Motor neuron (in vitro differentiated cells): ENCODE data around the gene SYT2. TPM values are rescaled to one million over a fixed set of nuclear protein-coding genes. Genes with fewer than 3 reads are reported as not detected.

Experiments
- ATAC-seq, 8 experiments: fragments of 200-7000 bp; cut with Tn5 transposase; replicated peaks in 6 of 8; 2 replicates each; pipeline ENCODE4 v1.8.0; 2021; ENCODE audit warnings: mild to moderate bottlenecking in 8 of 8, moderate library complexity in 8 of 8
- H3K27ac ChIP-seq, 2 donors: fragments of 250-450 bp; sonication (Bioruptor Pico); 2 replicates each; pipeline ENCODE4 v1.9.0; 2021; ENCODE audit warnings: antibody characterized with exemption in 2 of 2, mild to moderate bottlenecking in 2 of 2, moderate library complexity in 1 of 2
- H3K4me1 ChIP-seq, 2 donors: fragments of 250-450 bp; sonication (Bioruptor Pico); replicated peaks in 1 of 2; 2 replicates each; pipeline ENCODE4 v1.6.1; 2021; ENCODE audit warnings: antibody characterized with exemption in 2 of 2, mild to moderate bottlenecking in 2 of 2, moderate library complexity in 1 of 2
- H3K4me3 ChIP-seq, 5 donors: fragments of 250-450 bp; sonication (Bioruptor Pico); 2 replicates each; pipeline ENCODE4 v1.9.0; 2021; ENCODE audit warnings: antibody characterized with exemption in 5 of 5, mild to moderate bottlenecking in 5 of 5, moderate library complexity in 4 of 5
- WGBS, 10 experiments: fragments of 450-650 bp; shearing (Covaris generic); methylation state at CpG; one replicate each; pipeline ENCODE4 v1.0.0; 2022; 5-methylcytosine and 5-hydroxymethylcytosine counted together
- in situ Hi-C, 9 experiments: fragments of 400-800 bp; cut with MboI; loops; one replicate each; pipeline ENCODE4 v1.15.0; 2021; ENCODE audit warnings: low sequenced_read_pairs in 9 of 9, low pct_unique_long_range_greater_than_20kb in 2 of 9; ENCODE audit not compliant: unreplicated experiment in 9 of 9
- total RNA-seq, 8 experiments: library from RNA; unstranded; fragments of 300-600 nt; gene quantifications; 2 replicates each; pipeline versions ENCODE4 v1.2.3 to v1.2.4, GENCODE V29; 2022

SYT2 gene
- total RNA-seq, 8 experiments from 2014 or later = 0.29 to 23.5 (median 5.5) TPM

GRCh38 chr1:202578565-202578964 lies 131.7 kb downstream of the SYT2 start:
- WGBS, 10 experiments = 14 to 80% (median 49%) methylated on average over 2 to 6 of the region's 6 CpGs; no CpG with 5 or more reads in 1 of the 10 experiments
- in situ Hi-C loops = loop anchor here in 2 of 9 experiments (25.0 kb wide), 2 partner anchors 91 to 241 kb away; partner anchors contain the start of genes PPP1R12B (in 1 of the 2) and UBE2T (in 1 of the 2)
- peak; percentile 10 to 68 (median 26) for ATAC-seq

GRCh38 chr1:202578001-202578504 lies 132.2 kb downstream of the SYT2 start:
- no peak overlapping the region for H3K4me3 ChIP-seq
- peak; percentile 9 to 82 (median 49) for ATAC-seq
- in situ Hi-C loops = loop anchor here in 2 of 9 experiments (25.0 kb wide), 2 partner anchors 91 to 241 kb away; partner anchors contain the start of genes PPP1R12B (in 1 of the 2) and UBE2T (in 1 of the 2)
- peaks cover 14 to 18% of the 10 kb centered on the region in 2 donors for H3K4me1 ChIP-seq
- no peak overlapping the region for H3K27ac ChIP-seq
- 0 to 48% (median 35%) methylated on average over 1 to 4 of the region's 4 CpGs for WGBS, 10 experiments

More at GRCh38 chr1:202578565-202578964, 131.7 kb downstream of the SYT2 start:
- Histone ChIP-seq H3K4me1 (peaks cover 14 to 18% of the 10 kb centered on the region in 2 donors), H3K27ac (no peak overlapping the region), H3K4me3 (no peak overlapping the region)

GRCh38 chr1:202577381-202577780 lies 132.9 kb downstream of the SYT2 start:
- in situ Hi-C loops = loop anchor here in 2 of 9 experiments (25.0 kb wide), 2 partner anchors 90 to 240 kb away; partner anchors contain the start of genes PPP1R12B (in 1 of the 2) and UBE2T (in 1 of the 2)
- Histone ChIP-seq H3K4me3 (no peak overlapping the region), H3K4me1 (peaks cover 14 to 18% of the 10 kb centered on the region in 2 donors), H3K27ac (no peak overlapping the region)
- ATAC-seq = no peak
- 4 to 71% (median 47%) methylated on average over 1 to 2 of the region's 2 CpGs for WGBS, 10 experiments

GRCh38 chr1:202576816-202577215 lies 133.4 kb downstream of the SYT2 start:
- WGBS, 10 experiments = 0 to 100% (median 78%) methylated on average over 1 of the region's 1 CpG; no CpG with 5 or more reads in 1 of the 10 experiments
- Histone ChIP-seq H3K4me3 (no peak overlapping the region), H3K4me1 (peaks cover 14 to 18% of the 10 kb centered on the region in 2 donors), H3K27ac (no peak overlapping the region)
- in situ Hi-C loops = loop anchor here in 2 of 9 experiments (25.0 kb wide), 2 partner anchors 90 to 240 kb away; partner anchors contain the start of genes PPP1R12B (in 1 of the 2) and UBE2T (in 1 of the 2)
- ATAC-seq = peak in 3 of 8 experiments; percentile 19 to 57 (median 26)

- ATAC-seq = peak in 4 of 8 experiments; percentile 23 to 54 (median 42)
- 13 to 100% (median 76%) methylated on average over 1 to 2 of the region's 2 CpGs; no CpG with 5 or more reads in 2 of the 10 experiments for WGBS, 10 experiments
- in situ Hi-C loops = loop anchor here in 2 of 9 experiments (25.0 kb wide), 2 partner anchors 89 to 239 kb away; partner anchors contain the start of genes PPP1R12B (in 1 of the 2) and UBE2T (in 1 of the 2)
- no peak overlapping the region for H3K27ac ChIP-seq
- no peak overlapping the region for H3K4me3 ChIP-seq
- peaks cover 14 to 18% of the 10 kb centered on the region in 2 donors for H3K4me1 ChIP-seq
Measured at GRCh38 chr1:202575918-202576653, 134.2 kb downstream of the SYT2 start.

- no peak overlapping the region for H3K27ac ChIP-seq
- H3K4me3 ChIP-seq = no peak overlapping the region
- WGBS, 10 experiments = 17 to 100% (median 89%) methylated on average over 1 of the region's 1 CpG; no CpG with 5 or more reads in 2 of the 10 experiments
- in situ Hi-C loops = no loop called here
- H3K4me1 ChIP-seq = peaks cover 6 to 30% of the 10 kb centered on the region in 2 donors
- no peak for ATAC-seq
Measured at GRCh38 chr1:202572867-202573266, 137.4 kb downstream of the SYT2 start.

GRCh38 chr1:202571719-202572339 lies 138.4 kb downstream of the SYT2 start:
- H3K4me3 ChIP-seq = no peak overlapping the region
- 0 to 72% (median 54%) methylated on average over 1 to 3 of the region's 3 CpGs; no CpG with 5 or more reads in 4 of the 10 experiments for WGBS, 10 experiments
- in situ Hi-C loops = no loop called here
- no peak for ATAC-seq
- peaks cover 11 to 36% of the 10 kb centered on the region in 2 donors for H3K4me1 ChIP-seq
- no peak overlapping the region for H3K27ac ChIP-seq

- no peak overlapping the region for H3K27ac ChIP-seq
- in situ Hi-C loops = no loop called here
- ATAC-seq = peak in 3 of 8 experiments; percentile 20 to 47 (median 26)
Measured at GRCh38 chr1:202569393-202570322, 140.6 kb downstream of the SYT2 start.

GRCh38 chr1:202568826-202569225 lies 141.4 kb downstream of the SYT2 start:
- in situ Hi-C loops = no loop called here
- Histone ChIP-seq H3K27ac (no peak overlapping the region), H3K4me1 (peaks cover 11 to 41% of the 10 kb centered on the region in 2 donors), H3K4me3 (no peak overlapping the region)
- peak in 1 of 8 experiments; percentile 40 for ATAC-seq
- WGBS, 10 experiments = 14 to 100% (median 84%) methylated on average over 1 to 4 of the region's 4 CpGs; no CpG with 5 or more reads in 3 of the 10 experiments

More at GRCh38 chr1:202569393-202570322, 140.6 kb downstream of the SYT2 start:
- Histone ChIP-seq H3K4me1 (peaks cover 11 to 41% of the 10 kb centered on the region in 2 donors), H3K4me3 (no peak overlapping the region)

- Histone ChIP-seq H3K4me1 (peaks cover 11 to 41% of the 10 kb centered on the region in 2 donors), H3K4me3 (no peak overlapping the region), H3K27ac (no peak overlapping the region)
- ATAC-seq = no peak
- WGBS, 10 experiments = 0 to 86% (median 50%) methylated on average over 1 to 2 of the region's 2 CpGs; no CpG with 5 or more reads in 2 of the 10 experiments
- in situ Hi-C loops = no loop called here
Measured at GRCh38 chr1:202568410-202568809, 141.8 kb downstream of the SYT2 start.

GRCh38 chr1:202567738-202568137 lies 142.5 kb downstream of the SYT2 start:
- no peak overlapping the region for H3K4me3 ChIP-seq
- H3K27ac ChIP-seq = no peak overlapping the region
- ATAC-seq = peak in 4 of 8 experiments; percentile 30 to 52 (median 42)
- H3K4me1 ChIP-seq = peaks cover 11 to 41% of the 10 kb centered on the region in 2 donors
- WGBS, 10 experiments = 0 to 100% (median 55%) methylated on average over 1 to 4 of the region's 4 CpGs; no CpG with 5 or more reads in 2 of the 10 experiments
- in situ Hi-C loops = no loop called here
